Esophagus (tissue), 2 donors: ENCODE measurements around the gene GNPAT. TPM values are rescaled to one million over a fixed set of nuclear protein-coding genes. Genes with fewer than 3 reads are reported as not detected.
"Not testable (repeated sequence)": the region's sequence is repeated elsewhere in the genome, so short reads cannot be mapped to it uniquely, and the experiment has no call there.

Source experiments
- H3K27ac ChIP-seq, 2 donors: one replicate each; pipeline ENCODE4 v1.5.1; 2013; ENCODE audit warnings: low read depth in 2 of 2, mild to moderate bottlenecking in 2 of 2, inconsistent platforms in 1 of 2, low read length in 1 of 2, moderate library complexity in 1 of 2
- H3K27me3 ChIP-seq, 2 donors: one replicate each; pipeline ENCODE4 v1.6.1; 2013; ENCODE audit warnings: low read length in 2 of 2, control low read depth in 1 of 2, mild to moderate bottlenecking in 1 of 2; ENCODE audit not compliant: insufficient read depth in 2 of 2, control insufficient read depth in 1 of 2
- H3K36me3 ChIP-seq, 2 donors: one replicate each; pipeline ENCODE4 v1.6.1; 2013; ENCODE audit warnings: low read length in 1 of 2; ENCODE audit not compliant: control insufficient read depth in 2 of 2, insufficient read depth in 2 of 2
- H3K4me1 ChIP-seq, 2 donors: one replicate each; pipeline ENCODE4 v1.6.1; 2013; ENCODE audit warnings: low read length in 1 of 2; ENCODE audit not compliant: control insufficient read depth in 2 of 2, insufficient read depth in 2 of 2
- H3K4me3 ChIP-seq, 2 donors: one replicate each; pipeline ENCODE4 v1.5.1; 2013; ENCODE audit warnings: low read length in 2 of 2, mild to moderate bottlenecking in 2 of 2, low read depth in 1 of 2, moderate library complexity in 1 of 2
- H3K9me3 ChIP-seq, 2 donors: one replicate each; pipeline ENCODE4 v1.6.1; 2013; ENCODE audit warnings: mild to moderate bottlenecking in 2 of 2, low read depth in 1 of 2, low read length in 1 of 2, moderate library complexity in 1 of 2; ENCODE audit not compliant: control insufficient read depth in 2 of 2, insufficient read depth in 1 of 2
- WGBS, 2 donors: extraction: QIAGEN DNeasy Blood & Tissue Kit; methylation state at CpG; one replicate each; pipeline ENCODE4 v1.1.7; 2013; 5-methylcytosine and 5-hydroxymethylcytosine counted together
- polyA plus RNA-seq, 2 donors: library from polyadenylated mRNA; stranded (reverse); fragments of 200-250 nt; gene quantifications; one replicate each; pipeline ENCODE4 v1.2.3, GENCODE V29; 2013
- donor health status: healthy with polysubstance abuse.
- donor health status: Bipolar disorder and iron deficiency.

The GNPAT gene
- polyA plus RNA-seq, 2 donors: 18.5 to 33.1 TPM

GRCh38 chr1:231212301-231212700 is 28.7 kb upstream of the GNPAT start:
- WGBS, 2 donors: 69 to 81% methylated on average over 5 of the region's 5 CpGs
- H3K4me3 ChIP-seq, H3K27me3 ChIP-seq, H3K27ac ChIP-seq, H3K4me1 ChIP-seq, H3K36me3 ChIP-seq, H3K9me3 ChIP-seq: not testable (repeated sequence)

- WGBS, 2 donors: 94% methylated on average over 22 of the region's 22 CpGs
- Histone ChIP-seq H3K4me3 (no peak overlapping the region), H3K27ac (no peak overlapping the region), H3K9me3 (no peaks in the 10 kb centered on the region), H3K27me3 (no peaks in the 10 kb centered on the region), H3K36me3 (no peaks in the 10 kb centered on the region), H3K4me1 (peaks cover 0 to 4% of the 10 kb centered on the region in 2 donors)
These were observed 27.0 kb upstream of the GNPAT start for GRCh38 chr1:231213831-231214573.

GRCh38 chr1:231214918-231215680 is 25.9 kb upstream of the GNPAT start:
- H3K27ac ChIP-seq: no peak overlapping the region
- H3K36me3 ChIP-seq: no peaks in the 10 kb centered on the region
- H3K27me3 ChIP-seq: no peaks in the 10 kb centered on the region
- 76 to 79% methylated on average over 17 of the region's 17 CpGs for WGBS, 2 donors
- peaks cover 0 to 4% of the 10 kb centered on the region in 2 donors for H3K4me1 ChIP-seq
- H3K9me3 ChIP-seq: no peaks in the 10 kb centered on the region
- H3K4me3 ChIP-seq: no peak overlapping the region

- Histone ChIP-seq H3K9me3 (no peaks in the 10 kb centered on the region), H3K27me3 (no peaks in the 10 kb centered on the region), H3K4me1 (peaks cover 0 to 7% of the 10 kb centered on the region in 2 donors), H3K4me3 (no peak overlapping the region), H3K36me3 (no peaks in the 10 kb centered on the region), H3K27ac (no peak overlapping the region)
- WGBS, 2 donors: 74 to 82% methylated on average over 10 of the region's 10 CpGs
These were observed 25.2 kb upstream of the GNPAT start for GRCh38 chr1:231215681-231216385.

- Histone ChIP-seq H3K27me3 (no peaks in the 10 kb centered on the region), H3K4me3 (no peak overlapping the region), H3K9me3 (no peaks in the 10 kb centered on the region), H3K27ac (no peak overlapping the region), H3K36me3 (no peaks in the 10 kb centered on the region), H3K4me1 (peaks cover 0 to 7% of the 10 kb centered on the region in 2 donors)
- WGBS, 2 donors: 23 to 38% methylated on average over 4 of the region's 4 CpGs
These were observed 24.5 kb upstream of the GNPAT start for GRCh38 chr1:231216498-231216897.

- Histone ChIP-seq H3K27me3 (no peaks in the 10 kb centered on the region), H3K27ac (no peak overlapping the region), H3K36me3 (no peaks in the 10 kb centered on the region), H3K4me3 (no peak overlapping the region), H3K4me1 (peaks cover 0 to 7% of the 10 kb centered on the region in 2 donors), H3K9me3 (no peaks in the 10 kb centered on the region)
- 86 to 88% methylated on average over 11 of the region's 11 CpGs for WGBS, 2 donors
These were observed 24.0 kb upstream of the GNPAT start for GRCh38 chr1:231217056-231217455.

- peaks cover 0 to 5% of the 10 kb centered on the region in 2 donors for H3K36me3 ChIP-seq
- peaks cover 0 to 7% of the 10 kb centered on the region in 2 donors for H3K4me1 ChIP-seq
- no peaks in the 10 kb centered on the region for H3K27me3 ChIP-seq
- H3K4me3 ChIP-seq: no peak overlapping the region
- WGBS, 2 donors: 78 to 80% methylated on average over 6 of the region's 6 CpGs
- no peak overlapping the region for H3K27ac ChIP-seq
- no peaks in the 10 kb centered on the region for H3K9me3 ChIP-seq
These were observed 22.9 kb upstream of the GNPAT start for GRCh38 chr1:231218078-231218477.

GRCh38 chr1:231219422-231220401 is 21.3 kb upstream of the GNPAT start:
- no peaks in the 10 kb centered on the region for H3K9me3 ChIP-seq
- WGBS, 2 donors: 64 to 68% methylated on average over 10 of the region's 10 CpGs

GRCh38 chr1:231220801-231221200 is 20.2 kb upstream of the GNPAT start:
- Histone ChIP-seq H3K27me3 (no peaks in the 10 kb centered on the region), H3K27ac (no peak overlapping the region), H3K4me3 (no peak overlapping the region), H3K9me3 (no peaks in the 10 kb centered on the region), H3K36me3 (peaks cover 6 to 9% of the 10 kb centered on the region in 2 donors), H3K4me1 (peaks cover 0 to 7% of the 10 kb centered on the region in 2 donors)
- WGBS, 2 donors: 51 to 71% methylated on average over 11 of the region's 11 CpGs

More at GRCh38 chr1:231219422-231220401, 21.3 kb upstream of the GNPAT start:
- Histone ChIP-seq H3K36me3 (peaks cover 2 to 9% of the 10 kb centered on the region in 2 donors), H3K27ac (no peak overlapping the region), H3K4me1 (peaks cover 0 to 7% of the 10 kb centered on the region in 2 donors), H3K27me3 (no peaks in the 10 kb centered on the region), H3K4me3 (no peak overlapping the region)
